Measurements from ENCODE around the gene ITPKC. TPM values are rescaled to one million over a fixed set of nuclear protein-coding genes. Genes with fewer than 3 reads are reported as not detected.

ITPKC gene
- total RNA-seq, 1 donor from 2014 or later: 6.5 TPM

GRCh38 chr19:40703029-40703755 is 13.7 kb upstream of the ITPKC start:
- Histone ChIP-seq H3K4me2 (no peak overlapping the region), H4K20me1 (ENCODE audit: low read depth) (no peaks in the 10 kb centered on the region), H3K79me2 (ENCODE audit: low read depth) (no peaks in the 10 kb centered on the region), H3K27me3 (no peaks in the 10 kb centered on the region), H3K27ac (no peak overlapping the region), H3K9me3 (ENCODE audit: low read depth) (no peaks in the 10 kb centered on the region), H2AFZ (replicated peaks) (no peak overlapping the region), H3K4me3 (no peak overlapping the region), H3K36me3 (no peaks in the 10 kb centered on the region), H3F3A (ENCODE audit: low read depth) (no peaks in the 10 kb centered on the region), H3K4me1 (no peaks in the 10 kb centered on the region), H3K9ac (peak overlapping the region; percentile 62)
- H3K36me3 Mint-ChIP-seq: peaks cover 28% of the 10 kb centered on the region
- no peak for TF ChIP-seq EZH2 (IDR thresholded peaks at IDR 0.05)
- no peak for TF ChIP-seq EZH2phosphoT487 (IDR thresholded peaks at IDR 0.05)
- no peak for TF ChIP-seq CTCF (IDR thresholded peaks at IDR 0.05)
- no peak for DNase-seq (ENCODE audit: low spot score)
- H3K9me3 Mint-ChIP-seq: no peaks in the 10 kb centered on the region
- peaks cover 2% of the 10 kb centered on the region for H3K27me3 Mint-ChIP-seq (ENCODE audit: insufficient read depth, low read depth)
- peaks cover 8% of the 10 kb centered on the region for H3K4me1 Mint-ChIP-seq
- H3K27ac Mint-ChIP-seq: peak overlapping the region; percentile 81
- H3K4me3 Mint-ChIP-seq: no peak overlapping the region

DNA sequence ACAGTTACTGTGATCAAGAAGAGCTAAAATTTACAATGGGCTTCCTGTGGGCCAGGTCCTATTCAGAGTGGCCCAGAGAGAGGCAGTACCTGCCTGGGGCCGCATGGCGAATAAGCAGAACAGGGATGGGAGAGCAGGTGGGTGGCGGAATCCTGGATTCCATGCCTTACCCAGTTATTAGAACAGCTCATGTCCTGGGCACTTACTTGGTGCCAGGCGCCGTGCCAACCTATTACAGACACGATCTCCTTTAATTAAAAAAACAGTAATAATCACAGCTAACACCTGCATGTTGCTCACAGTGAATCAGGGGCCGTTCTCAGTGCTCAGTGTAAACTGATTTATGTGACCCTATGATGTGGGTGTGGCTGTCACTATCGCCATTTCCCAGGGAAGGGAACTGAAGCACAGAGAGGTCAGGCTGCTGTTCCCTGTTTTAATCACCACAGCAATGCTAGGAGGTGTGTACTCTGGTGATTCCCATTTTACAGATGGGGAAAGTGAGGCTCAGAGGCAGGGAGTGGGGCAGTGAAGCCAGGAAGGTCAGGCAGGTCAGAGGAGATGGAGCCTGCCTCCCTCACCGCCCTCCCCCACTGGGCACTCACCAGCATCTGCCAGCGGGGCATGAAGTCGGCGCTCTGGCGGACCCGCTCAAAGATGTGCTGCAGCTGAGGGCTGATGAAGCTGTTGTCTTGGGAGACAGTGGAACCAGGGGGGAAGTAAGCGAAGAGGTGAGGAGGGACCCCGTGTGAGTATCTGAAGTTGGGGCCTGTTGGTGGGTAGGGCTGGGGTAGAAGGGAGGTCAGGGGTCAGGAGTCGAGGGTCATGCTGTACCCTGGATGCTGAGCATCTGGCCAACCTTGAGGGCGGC is 12.2 kb upstream of the ITPKC start:
- peaks cover 2% of the 10 kb centered on the region for H3K27me3 Mint-ChIP-seq (ENCODE audit: insufficient read depth, low read depth)
- no peaks in the 10 kb centered on the region for H4K20me1 ChIP-seq (ENCODE audit: low read depth)
- H3K4me1 Mint-ChIP-seq: peaks cover 10% of the 10 kb centered on the region
- H3K27ac ChIP-seq: no peak overlapping the region
- H3K27ac Mint-ChIP-seq: peak overlapping the region; percentile 42
- no peaks in the 10 kb centered on the region for H3K4me1 ChIP-seq
- H3K36me3 Mint-ChIP-seq: peaks cover 28% of the 10 kb centered on the region
- no peak overlapping the region for H3K4me3 Mint-ChIP-seq
- no peak overlapping the region for H3K9ac ChIP-seq
- no peak overlapping the region for H3K4me2 ChIP-seq
- H3K4me3 ChIP-seq: no peak overlapping the region
- TF ChIP-seq CTCF (IDR thresholded peaks at IDR 0.05) (no peak), EZH2 (IDR thresholded peaks at IDR 0.05) (no peak), EZH2phosphoT487 (IDR thresholded peaks at IDR 0.05) (no peak)
- no peak overlapping the region for H2AFZ ChIP-seq (replicated peaks)
- H3K9me3 Mint-ChIP-seq: no peaks in the 10 kb centered on the region
- no peaks in the 10 kb centered on the region for H3K9me3 ChIP-seq (ENCODE audit: low read depth)
- no peaks in the 10 kb centered on the region for H3F3A ChIP-seq (ENCODE audit: low read depth)
- no peaks in the 10 kb centered on the region for H3K27me3 ChIP-seq
- no peaks in the 10 kb centered on the region for H3K36me3 ChIP-seq
- no peak for DNase-seq (ENCODE audit: low spot score)
- H3K79me2 ChIP-seq (ENCODE audit: low read depth): no peaks in the 10 kb centered on the region

- H3K9me3 Mint-ChIP-seq: no peaks in the 10 kb centered on the region
- Histone ChIP-seq H3K4me3 (no peak overlapping the region), H3K4me2 (no peak overlapping the region), H3K36me3 (no peaks in the 10 kb centered on the region), H3K27ac (no peak overlapping the region), H3K9me3 (ENCODE audit: low read depth) (no peaks in the 10 kb centered on the region), H3F3A (ENCODE audit: low read depth) (no peaks in the 10 kb centered on the region), H3K27me3 (no peaks in the 10 kb centered on the region), H3K9ac (no peak overlapping the region), H2AFZ (replicated peaks) (no peak overlapping the region), H4K20me1 (ENCODE audit: low read depth) (no peaks in the 10 kb centered on the region), H3K79me2 (ENCODE audit: low read depth) (no peaks in the 10 kb centered on the region), H3K4me1 (no peaks in the 10 kb centered on the region)
- H3K4me1 Mint-ChIP-seq: peaks cover 10% of the 10 kb centered on the region
- H3K27ac Mint-ChIP-seq: no peak overlapping the region
- H3K4me3 Mint-ChIP-seq: no peak overlapping the region
- H3K36me3 Mint-ChIP-seq: peaks cover 28% of the 10 kb centered on the region
- DNase-seq (ENCODE audit: low spot score): no peak
- H3K27me3 Mint-ChIP-seq (ENCODE audit: insufficient read depth, low read depth): peaks cover 2% of the 10 kb centered on the region
- TF ChIP-seq EZH2phosphoT487 (IDR thresholded peaks at IDR 0.05): no peak
- no peak for TF ChIP-seq CTCF (IDR thresholded peaks at IDR 0.05)
- TF ChIP-seq EZH2 (IDR thresholded peaks at IDR 0.05): no peak
Measured at GRCh38 chr19:40705362-40705651, 11.6 kb upstream of the ITPKC start.

Measured in neural progenitor cell (in vitro differentiated cells).